ENCODE data around the gene CDYL. TPM values are rescaled to one million over a fixed set of nuclear protein-coding genes. Genes with fewer than 3 reads are reported as not detected.

CDYL gene
- total RNA-seq, 1 experiment from 2014 or later = 38.4 TPM

DNA sequence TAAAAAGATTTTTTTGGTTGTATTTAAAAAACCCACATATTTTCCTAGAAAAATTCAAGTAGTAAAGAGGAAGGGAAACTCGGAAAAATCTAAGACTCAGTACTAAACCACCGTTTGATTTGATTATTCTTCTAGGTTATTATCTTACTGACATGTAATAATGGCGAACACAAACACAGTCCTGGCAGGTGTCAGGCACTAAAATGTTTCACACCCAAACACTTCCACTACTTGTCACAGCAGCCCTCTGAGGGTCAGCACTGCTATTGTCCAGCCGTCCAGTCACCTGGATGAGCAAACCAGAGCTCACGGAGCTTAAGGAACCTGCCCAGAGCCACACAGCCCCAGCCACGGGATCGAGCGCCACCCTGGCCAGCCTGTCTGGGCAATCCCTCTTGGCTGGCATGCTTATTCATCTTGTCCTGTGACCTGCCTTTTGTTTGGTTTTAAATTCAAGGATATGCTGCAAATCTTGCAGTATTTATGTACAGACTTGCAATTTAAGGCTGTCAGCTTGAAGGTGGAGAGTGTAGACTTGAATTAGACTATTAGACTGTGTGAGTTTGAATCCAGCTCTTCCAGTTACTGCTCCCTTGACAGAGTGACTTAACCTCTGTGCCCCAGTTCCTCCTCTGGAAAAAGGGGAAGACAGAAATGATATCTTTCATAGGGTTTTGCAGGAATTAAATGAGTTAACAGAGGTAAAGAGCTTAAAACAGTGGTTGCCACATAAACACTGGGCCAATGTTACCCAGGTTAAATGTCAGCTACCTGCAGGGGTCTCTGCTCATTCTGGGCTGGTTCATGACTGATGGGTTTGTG lies 82.2 kb downstream of the CDYL start:
- Histone ChIP-seq H3K36me3 (ENCODE audit: low read depth, low read length) (peaks cover 2% of the 10 kb centered on the region; the same call in 1 of the 2 replicates), H3K9me2 (replicated peaks; ENCODE audit: low read length) (no peaks in the 10 kb centered on the region), H3K27me3 (ENCODE audit: low read length) (no peaks in the 10 kb centered on the region), H3F3A (ENCODE audit: low read length, unreplicated experiment) (no peaks in the 10 kb centered on the region), H4K20me1 (ENCODE audit: low read length) (peaks cover 50% of the 10 kb centered on the region), H3K79me2 (ENCODE audit: low read length) (peaks cover 90% of the 10 kb centered on the region), H3K4me3 (ENCODE audit: low read length) (no peak overlapping the region), H3K4me2 (ENCODE audit: low read length) (no peak overlapping the region), H3K9ac (ENCODE audit: low read length) (no peak overlapping the region), H3K9me3 (ENCODE audit: low read length) (no peaks in the 10 kb centered on the region), H2AFZ (ENCODE audit: low read length) (no peak overlapping the region), H3K27ac (ENCODE audit: low read length) (no peak overlapping the region), H3K4me1 (ENCODE audit: insufficient read depth, low read length) (peaks cover 13% of the 10 kb centered on the region)
- ChIA-PET POLR2A (ENCODE audit: unreplicated experiment) (no interaction called here), CTCF (no interaction called here)
- intact Hi-C loops (cut with micrococcal nuclease) = loop anchor here (5.0 kb wide), 1 partner anchor 79 kb away; no protein-coding TSS in a partner anchor
- BruUV-seq (replicated peaks) = no TSS peak
- TF ChIP-seq CTCF (conservative IDR thresholded peaks at IDR 0.05; ENCODE audit: low read depth, low read length) (no peak), EZH2 (IDR thresholded peaks at IDR 0.05; ENCODE audit: low read length, unreplicated experiment) (no peak)
- ATAC-seq = no peak
- DNase-seq = no peak

DNA sequence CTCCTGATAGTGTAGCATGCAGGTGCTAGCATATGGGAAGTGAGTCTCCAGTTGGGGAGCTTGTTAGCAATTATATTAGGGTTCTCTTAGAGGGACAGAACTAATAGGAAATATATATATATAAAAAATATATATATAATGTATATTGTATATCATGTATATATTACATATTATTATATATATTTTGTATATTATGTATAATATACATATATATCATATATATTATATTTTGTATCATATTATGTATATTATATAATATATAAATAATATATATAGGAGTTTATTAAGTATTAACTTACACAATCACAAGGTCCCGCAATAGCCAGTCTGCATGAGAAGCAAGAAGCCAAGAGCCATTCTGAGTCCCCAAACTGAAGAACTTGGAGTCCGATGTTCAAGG lies 84.2 kb downstream of the CDYL start:
- CTCF ChIA-PET = no interaction called here
- intact Hi-C loops (cut with micrococcal nuclease) = no loop called here
- POLR2A ChIA-PET (ENCODE audit: unreplicated experiment) = no interaction called here
- Histone ChIP-seq H3K4me3 (ENCODE audit: low read length) (no peak overlapping the region), H3K4me2 (ENCODE audit: low read length) (no peak overlapping the region), H3K4me1 (ENCODE audit: insufficient read depth, low read length) (no peaks in the 10 kb centered on the region), H3F3A (ENCODE audit: low read length, unreplicated experiment) (no peaks in the 10 kb centered on the region), H3K9me3 (ENCODE audit: low read length) (no peaks in the 10 kb centered on the region), H3K9ac (ENCODE audit: low read length) (no peak overlapping the region), H2AFZ (ENCODE audit: low read length) (no peak overlapping the region), H4K20me1 (ENCODE audit: low read length) (peaks cover 34% of the 10 kb centered on the region), H3K27me3 (ENCODE audit: low read length) (no peaks in the 10 kb centered on the region), H3K36me3 (ENCODE audit: low read depth, low read length) (peaks cover 10% of the 10 kb centered on the region), H3K9me2 (replicated peaks; ENCODE audit: low read length) (no peaks in the 10 kb centered on the region), H3K79me2 (ENCODE audit: low read length) (peaks cover 87% of the 10 kb centered on the region), H3K27ac (ENCODE audit: low read length) (no peak overlapping the region)
- no peak for ATAC-seq
- BruUV-seq (replicated peaks) = no TSS peak
- no peak for TF ChIP-seq EZH2phosphoT487 (IDR thresholded peaks at IDR 0.05; ENCODE audit: borderline replicate concordance, low read length)
- no peak for TF ChIP-seq EZH2 (IDR thresholded peaks at IDR 0.05; ENCODE audit: low read length, unreplicated experiment)
- TF ChIP-seq CTCF (conservative IDR thresholded peaks at IDR 0.05; ENCODE audit: low read depth, low read length) = no peak
- no peak for DNase-seq

- peaks cover 23% of the 10 kb centered on the region; the same call in 1 of the 2 replicates for H4K20me1 ChIP-seq (ENCODE audit: low read length)
- CTCF ChIA-PET = no interaction called here
- no peak overlapping the region for H3K9ac ChIP-seq (ENCODE audit: low read length)
- no peaks in the 10 kb centered on the region for H3K9me2 ChIP-seq (replicated peaks; ENCODE audit: low read length)
- TF ChIP-seq CTCF (conservative IDR thresholded peaks at IDR 0.05; ENCODE audit: low read depth, low read length) (no peak), EZH2phosphoT487 (IDR thresholded peaks at IDR 0.05; ENCODE audit: borderline replicate concordance, low read length) (no peak), EZH2 (IDR thresholded peaks at IDR 0.05; ENCODE audit: low read length, unreplicated experiment) (no peak)
- H3K4me2 ChIP-seq (ENCODE audit: low read length) = no peak overlapping the region
- no peaks in the 10 kb centered on the region for H3K9me3 ChIP-seq (ENCODE audit: low read length)
- no peak overlapping the region for H3K4me3 ChIP-seq (ENCODE audit: low read length)
- H3F3A ChIP-seq (ENCODE audit: low read length, unreplicated experiment) = no peaks in the 10 kb centered on the region
- DNase-seq = no peak
- no peak overlapping the region for H2AFZ ChIP-seq (ENCODE audit: low read length)
- H3K79me2 ChIP-seq (ENCODE audit: low read length) = peaks cover 83% of the 10 kb centered on the region
- POLR2A ChIA-PET (ENCODE audit: unreplicated experiment) = no interaction called here
- intact Hi-C loops (cut with micrococcal nuclease) = no loop called here
- no peaks in the 10 kb centered on the region for H3K27me3 ChIP-seq (ENCODE audit: low read length)
- no peak for ATAC-seq
- no peak overlapping the region for H3K27ac ChIP-seq (ENCODE audit: low read length)
- H3K36me3 ChIP-seq (ENCODE audit: low read depth, low read length) = peaks cover 8% of the 10 kb centered on the region
- H3K4me1 ChIP-seq (ENCODE audit: insufficient read depth, low read length) = no peaks in the 10 kb centered on the region
- BruUV-seq (replicated peaks) = no TSS peak
Measured at GRCh38 chr6:4861564-4861963, 85.4 kb downstream of the CDYL start.

Measured in PC-3 (cell line).